ENCODE data around the gene TFEC. TPM values are rescaled to one million over a fixed set of nuclear protein-coding genes. Genes with fewer than 3 reads are reported as not detected.
"Not testable (repeated sequence)": the region's sequence is repeated elsewhere in the genome, so short reads cannot be mapped to it uniquely, and the experiment has no call there.

The TFEC gene
- total RNA-seq, 1 donor from 2014 or later, result 16.6 TPM

GRCh38 chr7:115988401-115988800, 42.2 kb downstream of the TFEC start:
- DNase-seq (ENCODE audit: low spot score), result no peak

- DNase-seq (ENCODE audit: low spot score), result no peak
Measured at GRCh38 chr7:115987486-115987885, 43.1 kb downstream of the TFEC start.

GRCh38 chr7:115984105-115984504, 46.5 kb downstream of the TFEC start:
- no peak for DNase-seq (ENCODE audit: low spot score)

- no peak for DNase-seq (ENCODE audit: low spot score)
Measured at GRCh38 chr7:115980159-115980558, 50.4 kb downstream of the TFEC start.

DNA sequence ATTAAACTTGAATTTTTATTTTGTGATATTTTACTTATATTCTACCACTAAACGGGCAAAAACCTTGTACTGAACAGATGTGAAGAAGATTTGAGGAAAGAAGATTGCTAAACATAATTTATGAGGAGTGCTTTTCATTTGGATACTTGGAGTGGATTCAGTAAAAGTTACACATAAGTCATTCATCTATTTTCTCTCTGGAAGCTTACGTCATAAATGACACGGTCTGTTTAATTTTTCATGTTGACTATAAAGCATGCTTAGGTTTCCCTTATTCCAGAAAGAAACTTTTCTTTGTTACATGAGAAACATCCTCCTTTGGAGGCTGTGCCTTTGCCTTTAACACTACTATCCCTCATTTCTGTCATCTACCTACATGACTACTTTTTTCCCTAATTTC, 53.9 kb downstream of the TFEC start:
- DNase-seq (ENCODE audit: low spot score), result no peak

DNA sequence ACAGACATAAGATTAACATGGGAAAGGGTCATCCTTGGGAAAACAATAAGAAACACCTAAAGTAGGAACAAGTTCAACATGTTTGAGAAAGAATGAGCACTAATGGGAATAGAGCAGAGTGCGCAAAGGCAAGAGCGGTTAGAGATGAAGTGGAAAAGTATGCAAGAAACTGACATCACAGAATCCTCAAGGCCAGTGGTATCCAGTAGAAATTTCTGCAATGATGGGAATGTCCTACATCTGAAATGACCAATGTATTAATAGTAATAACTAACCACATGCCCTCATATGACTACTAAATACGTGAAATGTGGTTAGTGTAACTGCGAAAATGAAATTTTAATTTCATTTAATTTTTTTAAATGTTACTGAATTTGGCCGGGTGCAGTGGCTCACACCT, 54.8 kb downstream of the TFEC start:
- DNase-seq (ENCODE audit: low spot score), result no peak

DNA sequence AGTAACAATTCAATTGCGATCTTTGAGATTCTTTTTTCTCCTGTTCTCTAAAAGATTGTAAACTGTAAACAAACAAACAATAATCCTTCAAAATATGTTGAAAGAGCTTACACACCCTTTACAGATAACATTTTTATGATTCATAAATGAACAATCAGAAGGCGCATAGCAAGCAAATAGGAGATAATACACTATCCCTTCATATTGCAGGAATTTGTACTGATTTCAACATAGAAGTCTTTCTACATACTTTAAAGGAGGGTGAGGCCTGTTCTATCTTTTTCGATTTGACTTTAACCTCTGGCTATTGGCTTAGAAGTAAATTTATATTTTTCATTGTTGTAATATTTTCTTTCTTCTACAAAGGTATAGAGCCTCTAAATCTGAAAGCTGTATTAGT, 57.2 kb downstream of the TFEC start:
- DNase-seq (ENCODE audit: low spot score), result no peak

DNA sequence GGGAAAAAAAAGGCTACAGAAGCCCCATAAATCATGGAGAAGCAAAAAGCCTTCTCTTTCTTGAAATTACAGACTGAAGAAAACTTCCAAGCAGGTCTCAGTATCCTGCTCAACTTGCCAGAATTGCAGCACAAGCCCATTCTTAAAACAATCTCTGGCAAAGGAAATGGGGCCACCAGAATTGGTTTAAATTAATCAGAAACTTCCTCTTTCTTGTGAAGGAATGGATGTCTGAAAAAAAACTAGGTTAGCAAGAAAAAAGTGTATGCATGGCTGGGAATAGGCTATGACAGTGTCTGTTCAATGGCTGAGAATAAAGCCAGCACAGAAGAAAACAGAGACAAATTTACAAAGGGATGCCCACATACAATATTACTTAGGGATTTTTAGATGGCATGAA, 59.1 kb downstream of the TFEC start:
- DNase-seq (ENCODE audit: low spot score), result no peak

DNA sequence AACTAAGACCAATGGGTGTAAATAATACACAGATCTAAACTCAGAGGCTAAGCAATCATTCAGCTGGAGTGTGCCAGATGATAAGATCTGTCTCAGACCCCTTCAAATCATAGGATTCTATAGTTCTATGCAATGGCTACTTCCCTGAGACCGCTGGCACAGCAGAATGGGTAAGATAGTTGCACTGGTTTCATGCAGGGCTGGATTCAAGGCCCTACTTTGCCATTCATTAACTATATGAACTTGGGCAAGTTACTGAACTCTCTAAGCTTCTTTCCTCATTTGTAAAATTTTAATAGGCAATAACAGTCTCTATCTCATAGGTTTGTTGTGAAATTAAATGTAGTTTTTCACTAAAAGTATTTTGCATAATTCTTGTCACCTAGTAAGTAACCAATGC, 62.0 kb downstream of the TFEC start:
- no peak for DNase-seq (ENCODE audit: low spot score)

GRCh38 chr7:115968171-115968570, 62.4 kb downstream of the TFEC start:
- DNase-seq (ENCODE audit: low spot score), result no peak

- no peak for DNase-seq (ENCODE audit: low spot score)
Measured at GRCh38 chr7:115965796-115966475, 64.6 kb downstream of the TFEC start.

- DNase-seq (ENCODE audit: low spot score), result no peak
Measured at GRCh38 chr7:115965236-115965635, 65.3 kb downstream of the TFEC start.

GRCh38 chr7:115964799-115965198, 65.8 kb downstream of the TFEC start:
- DNase-seq (ENCODE audit: low spot score), result no peak

- no peak for DNase-seq (ENCODE audit: low spot score)
Measured at GRCh38 chr7:115962340-115962739, 68.2 kb downstream of the TFEC start.

- no peak for DNase-seq (ENCODE audit: low spot score)
Measured at GRCh38 chr7:115953592-115954255, 76.8 kb downstream of the TFEC start.

GRCh38 chr7:115952832-115953231, 77.7 kb downstream of the TFEC start:
- DNase-seq (ENCODE audit: low spot score), result no peak

GRCh38 chr7:115951547-115951946, 79.0 kb downstream of the TFEC start:
- DNase-seq (ENCODE audit: low spot score), result no peak

GRCh38 chr7:115941703-115942268, 88.8 kb downstream of the TFEC start:
- no peak for DNase-seq (ENCODE audit: low spot score)

DNA sequence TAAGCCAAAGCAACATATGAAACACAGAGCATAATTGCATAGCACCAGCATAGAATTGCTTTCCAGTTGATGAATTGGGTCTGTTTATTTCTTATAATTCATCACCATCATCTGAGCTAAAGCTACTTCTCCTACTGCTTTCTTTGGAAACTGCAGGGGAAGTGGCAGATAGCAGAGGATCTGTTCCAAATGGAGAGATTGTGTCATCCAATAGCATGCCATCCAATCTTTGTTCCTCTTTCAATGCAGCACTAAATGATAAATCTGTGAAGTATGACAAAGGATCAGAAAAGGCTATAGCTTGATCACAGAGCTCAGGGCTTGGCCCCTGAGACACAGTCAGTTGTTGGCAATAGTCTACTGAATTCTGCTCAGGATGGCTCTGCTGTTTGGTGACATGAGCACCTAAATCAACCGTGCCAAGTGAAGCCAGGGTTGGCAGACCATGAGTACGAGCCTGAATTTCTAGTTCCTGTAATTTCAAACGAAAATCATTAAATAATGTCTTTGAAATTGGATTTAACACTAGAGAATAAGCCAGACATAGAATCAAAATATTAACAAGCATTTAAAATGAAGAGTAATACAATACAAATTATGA, 90.0 kb downstream of the TFEC start:
- peak; percentile 3 for DNase-seq (ENCODE audit: low spot score)

DNA sequence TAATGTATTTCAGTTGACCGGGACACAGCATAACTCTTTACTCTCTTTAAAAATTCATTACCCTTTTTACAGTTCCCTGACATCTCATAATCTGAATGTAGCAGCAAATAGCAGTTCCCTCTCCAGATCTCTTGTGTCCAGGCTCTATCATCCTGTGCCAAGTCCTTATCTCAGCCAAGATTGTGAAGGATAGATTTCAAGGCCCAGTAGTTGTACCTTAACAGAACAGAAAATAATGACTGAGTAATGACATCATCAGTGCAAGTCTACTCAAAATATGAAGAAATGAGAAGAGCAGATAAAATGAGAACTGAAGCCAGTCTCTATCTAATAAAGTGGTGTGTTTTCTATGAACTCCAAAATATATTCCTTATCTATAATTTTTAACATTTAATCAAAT, 92.6 kb downstream of the TFEC start:
- DNase-seq (ENCODE audit: low spot score), result peak; percentile 25

DNA sequence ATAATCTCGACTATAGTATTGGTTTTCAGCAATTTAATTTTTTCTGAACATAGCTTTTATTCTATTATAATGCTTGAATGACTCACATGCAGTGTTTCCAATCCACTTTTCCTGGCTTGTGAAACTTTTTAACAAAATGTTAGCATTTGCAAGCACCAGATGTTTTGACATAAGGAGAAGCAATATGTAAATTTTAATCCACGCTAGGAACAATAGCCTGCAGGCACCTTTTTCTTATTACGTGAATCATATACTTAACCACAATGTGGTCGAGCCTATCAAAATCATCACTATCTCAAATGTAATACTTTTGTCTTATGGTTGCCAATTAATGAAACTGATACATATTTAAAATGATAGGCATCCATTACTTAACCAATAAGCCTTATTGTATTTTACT, 97.1 kb downstream of the TFEC start:
- DNase-seq (ENCODE audit: low spot score), result no peak

DNA sequence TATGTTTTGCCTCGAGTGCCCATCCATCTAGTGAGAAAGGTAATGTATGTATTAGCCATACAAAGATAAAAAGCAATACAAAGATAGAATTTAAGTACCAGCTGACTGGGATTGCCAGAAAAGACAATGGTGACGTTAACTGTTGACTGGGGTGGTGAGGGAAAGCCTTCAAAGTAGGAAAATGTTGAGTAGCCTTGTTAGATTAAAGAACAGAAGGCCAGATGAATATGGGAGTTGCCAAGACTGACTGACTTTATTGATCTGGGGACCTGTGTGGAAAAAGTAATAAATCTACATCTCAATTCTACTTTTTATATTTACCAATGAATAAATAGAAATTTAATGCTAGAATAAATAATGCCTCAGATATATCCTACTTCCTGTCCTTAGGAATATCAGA, 97.7 kb downstream of the TFEC start:
- no peak for DNase-seq (ENCODE audit: low spot score)

- not testable (repeated sequence) for DNase-seq (ENCODE audit: low spot score)
Measured at GRCh38 chr7:115930184-115930583, 100.4 kb downstream of the TFEC start.

All from umbilical cord (tissue), 2 donors.